GM23338 (cell line): ENCODE data around the gene ITPR3.

Source experiments
- CTCF ChIP-seq, 2 experiments: fragments of 200-600 bp in 1 of 2; sonication (generic) in 1 of 2; conservative IDR thresholded peaks; 2 replicates each; pipeline versions ENCODE4 v1.5.1 to v1.6.1; 2016 to 2017; ENCODE audit warnings: antibody characterized with exemption in 2 of 2, low read depth in 2 of 2, mild to moderate bottlenecking in 2 of 2, moderate library complexity in 1 of 2
- ZNF331 ChIP-seq: fragments of 250-450 bp; sonication (Bioruptor Pico); IDR thresholded peaks from 2 replicates; pipeline ENCODE4 v1.5.0; 2020; ENCODE audit warnings: low read depth, mild to moderate bottlenecking, moderate library complexity

- TF ChIP-seq CTCF (conservative IDR thresholded peaks at IDR 0.05; ENCODE audit: low read depth in 2 of 2), result no peak
- TF ChIP-seq ZNF331 (CRISPR knock-in tag), result no peak
Measured at GRCh38 chr6:33663727-33664449, 42.8 kb downstream of the ITPR3 start.
